GM12801 (cell line): ENCODE results near the gene TMEM248.

Source experiments
- TF ChIP-seq, protein P1 (sequence below): IDR thresholded peaks from one replicate; pipeline ENCODE4 v1.5.1; 2011; ENCODE audit warnings: control low read depth; ENCODE audit not compliant: insufficient read length; ENCODE audit errors: extremely low read depth

Gene TMEM248

DNA sequence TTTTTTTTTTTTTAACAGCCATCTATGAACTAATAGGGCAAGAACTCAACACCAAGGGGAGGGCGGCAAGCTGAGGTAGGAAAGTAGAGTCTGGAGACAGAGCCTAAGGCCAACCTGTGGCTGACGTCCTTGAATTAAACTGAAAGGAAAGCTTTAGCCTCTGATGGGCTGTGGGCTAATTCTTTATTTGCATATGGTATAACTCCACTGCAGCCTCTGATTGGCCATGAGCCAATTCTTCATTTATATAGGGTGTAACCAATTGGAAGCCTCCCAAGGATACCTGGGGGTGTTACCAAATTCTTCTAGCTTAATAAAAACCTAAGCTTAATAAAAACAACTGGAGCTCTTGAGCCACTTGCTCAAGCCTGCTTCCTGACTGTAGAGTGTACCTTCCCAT lies 85.9 kb downstream of the TMEM248 start:
- TF ChIP-seq, protein P1, sequence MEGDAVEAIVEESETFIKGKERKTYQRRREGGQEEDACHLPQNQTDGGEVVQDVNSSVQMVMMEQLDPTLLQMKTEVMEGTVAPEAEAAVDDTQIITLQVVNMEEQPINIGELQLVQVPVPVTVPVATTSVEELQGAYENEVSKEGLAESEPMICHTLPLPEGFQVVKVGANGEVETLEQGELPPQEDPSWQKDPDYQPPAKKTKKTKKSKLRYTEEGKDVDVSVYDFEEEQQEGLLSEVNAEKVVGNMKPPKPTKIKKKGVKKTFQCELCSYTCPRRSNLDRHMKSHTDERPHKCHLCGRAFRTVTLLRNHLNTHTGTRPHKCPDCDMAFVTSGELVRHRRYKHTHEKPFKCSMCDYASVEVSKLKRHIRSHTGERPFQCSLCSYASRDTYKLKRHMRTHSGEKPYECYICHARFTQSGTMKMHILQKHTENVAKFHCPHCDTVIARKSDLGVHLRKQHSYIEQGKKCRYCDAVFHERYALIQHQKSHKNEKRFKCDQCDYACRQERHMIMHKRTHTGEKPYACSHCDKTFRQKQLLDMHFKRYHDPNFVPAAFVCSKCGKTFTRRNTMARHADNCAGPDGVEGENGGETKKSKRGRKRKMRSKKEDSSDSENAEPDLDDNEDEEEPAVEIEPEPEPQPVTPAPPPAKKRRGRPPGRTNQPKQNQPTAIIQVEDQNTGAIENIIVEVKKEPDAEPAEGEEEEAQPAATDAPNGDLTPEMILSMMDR, result no peak
